ENCODE measurements around the gene SRPK1. TPM values are rescaled to one million over a fixed set of nuclear protein-coding genes. Genes with fewer than 3 reads are reported as not detected.

The SRPK1 gene
- total and polyA plus RNA-seq, 2 of the 8 experiments (the other 6 are each of a cell fraction or from before 2014, with no cell fraction given): 25.7 to 116 TPM

GRCh38 chr6:35857853-35858252 lies 63.0 kb downstream of the SRPK1 start:
- CTCF ChIA-PET (ENCODE audit: partially characterized antibody): no interaction called here

More at GRCh38 chr6:35857853-35858252, 63.0 kb downstream of the SRPK1 start:
- H2AFZ ChIP-seq (ENCODE audit: low read length): no peak overlapping the region
- no peaks in the 10 kb centered on the region; the same call in 1 of the 2 replicates for H3K23me2 ChIP-seq (ENCODE audit: low read depth, low read length)
- H3K79me2 ChIP-seq (ENCODE audit: control insufficient read depth in 1 of 2, insufficient read depth in 2 of 2, low read length in 2 of 2): 0 out of 4 replicates have a peak, but pooled peaks cover 0 to 6% of the 10 kb centered on the region in 2 experiments
- H4K5ac ChIP-seq (ENCODE audit: insufficient read length, low read depth, low read length): no peak overlapping the region
- no peak overlapping the region for H3K9ac ChIP-seq (replicated peaks in 1 of 4; ENCODE audit: extremely low read depth in 1 of 4, low read depth in 3 of 4, low read length in 3 of 4)
- H3K4me1 ChIP-seq (replicated peaks in 1 of 4; ENCODE audit: control insufficient read depth in 3 of 4, insufficient read depth in 4 of 4, low read length in 3 of 4): 0 out of 7 replicates have a peak, but pooled peaks cover 0 to 3% (median under 1%) of the 10 kb centered on the region in 4 experiments
- no peak overlapping the region for H3K4ac ChIP-seq (replicated peaks; ENCODE audit: insufficient read length, low read depth, low read length)
- DNase-seq (ENCODE audit: low read depth in 1 of 2, low spot score in 2 of 2) (no peak), FAIRE-seq (no peak)
- no peak overlapping the region for H2BK5ac ChIP-seq (ENCODE audit: low read depth, low read length)
- no peak overlapping the region for H2BK20ac ChIP-seq (ENCODE audit: low read length)
- H2BK120ac ChIP-seq (replicated peaks; ENCODE audit: low read depth, low read length): no peak overlapping the region
- H2BK12ac ChIP-seq (ENCODE audit: low read depth, low read length): no peak overlapping the region
- no peak overlapping the region for H4K8ac ChIP-seq (ENCODE audit: extremely low read depth, insufficient read depth, low read length)
- H3K23ac ChIP-seq (ENCODE audit: insufficient read length): no peak overlapping the region
- H4K20me1 ChIP-seq (replicated peaks in 1 of 2; ENCODE audit: control insufficient read depth in 1 of 2, insufficient read depth in 2 of 2, low read length in 2 of 2): peaks cover 4 to 6% of the 10 kb centered on the region in 2 experiments
- H3K56ac ChIP-seq (replicated peaks; ENCODE audit: insufficient read length, low read depth, low read length): no peak overlapping the region
- no peak overlapping the region for H2AK5ac ChIP-seq (ENCODE audit: low read depth, low read length)
- H4K91ac ChIP-seq (replicated peaks; ENCODE audit: insufficient read length, low read length): no peak overlapping the region
- H3K4me3 ChIP-seq (ENCODE audit: extremely low read depth in 1 of 4, insufficient read depth in 2 of 4, low read depth in 3 of 4, low read length in 4 of 4): no peak overlapping the region
- peaks cover 10 to 73% (median 39%) of the 10 kb centered on the region in 4 experiments for H3K36me3 ChIP-seq (ENCODE audit: control insufficient read depth in 2 of 4, insufficient read depth in 4 of 4, low read length in 3 of 4)
- H3K27me3 ChIP-seq (replicated peaks in 1 of 4; ENCODE audit: control insufficient read depth in 3 of 4, extremely low read depth in 1 of 4, insufficient read depth in 3 of 4, low read length in 3 of 4): no peaks in the 10 kb centered on the region
- H3K14ac ChIP-seq (ENCODE audit: insufficient read length): no peak overlapping the region
- H3K18ac ChIP-seq (ENCODE audit: extremely low read depth, low read length): no peak overlapping the region
- POLR2A ChIA-PET (ENCODE audit: partially characterized antibody): no interaction called here
- no peak overlapping the region for H3K4me2 ChIP-seq (ENCODE audit: insufficient read depth in 1 of 2, low read depth in 2 of 2, low read length in 2 of 2)
- H3K79me1 ChIP-seq (ENCODE audit: low read depth, low read length): no peaks in the 10 kb centered on the region
- H3K9me3 ChIP-seq (ENCODE audit: insufficient read depth in 2 of 2, low read depth in 1 of 2, low read length in 1 of 2): no peaks in the 10 kb centered on the region
- no peak overlapping the region for H2BK15ac ChIP-seq (ENCODE audit: low read length)
- TF ChIP-seq CBX5 (IDR thresholded peaks at IDR 0.05; ENCODE audit: low read depth, low read length): no peak
- no peak for TF ChIP-seq SRF (IDR thresholded peaks at IDR 0.05; ENCODE audit: low read depth, low read length)
- TF ChIP-seq HDAC6 (IDR thresholded peaks at IDR 0.05; ENCODE audit: low read depth, low read length): no peak
- TF ChIP-seq SIN3A (conservative IDR thresholded peaks at IDR 0.05 in 1 of 2, IDR thresholded peaks at IDR 0.05 in 1 of 2; ENCODE audit: low read depth in 1 of 2, low read length in 2 of 2): no peak
- TF ChIP-seq TAF7 (optimal IDR thresholded peaks at IDR 0.05; ENCODE audit: borderline replicate concordance, low read depth, low read length): no peak
- TF ChIP-seq RXRA (IDR thresholded peaks at IDR 0.05; ENCODE audit: insufficient read depth, low read depth, low read length): no peak
- TF ChIP-seq KDM5A (IDR thresholded peaks at IDR 0.05; ENCODE audit: low read length): no peak
- no peak for TF ChIP-seq BACH1 (IDR thresholded peaks at IDR 0.05; ENCODE audit: low read length)
- H3K27ac ChIP-seq (ENCODE audit: low read depth, low read length): no peak overlapping the region
